Osteocyte (in vitro differentiated cells): Measurements from ENCODE around the gene RPL18. TPM values are rescaled to one million over a fixed set of nuclear protein-coding genes. Genes with fewer than 3 reads are reported as not detected.

Source experiments
- DNase-seq: peaks from one replicate; pipeline ENCODE4 v3.0.0; 2021; ENCODE audit warnings: mixed read lengths; ENCODE audit not compliant: unreplicated experiment; ENCODE audit errors: extremely low spot score
- H3K27ac Mint-ChIP-seq: one replicate; pipeline ENCODE4 v1.8.0; 2021; ENCODE audit warnings: mild to moderate bottlenecking, mixed read lengths; ENCODE audit not compliant: unreplicated experiment
- H3K27me3 Mint-ChIP-seq: one replicate; pipeline ENCODE4 v1.8.0; 2021; ENCODE audit warnings: mixed read lengths; ENCODE audit not compliant: unreplicated experiment
- H3K36me3 Mint-ChIP-seq: one replicate; pipeline ENCODE4 v1.8.0; 2021; ENCODE audit warnings: mixed read lengths; ENCODE audit not compliant: unreplicated experiment
- H3K4me1 Mint-ChIP-seq: one replicate; pipeline ENCODE4 v1.8.0; 2021; ENCODE audit warnings: mixed read lengths; ENCODE audit not compliant: unreplicated experiment
- H3K4me3 Mint-ChIP-seq: one replicate; pipeline ENCODE4 v1.8.0; 2021; ENCODE audit warnings: mild to moderate bottlenecking, moderate library complexity, mixed read lengths; ENCODE audit not compliant: unreplicated experiment
- H3K9me3 Mint-ChIP-seq: one replicate; pipeline ENCODE4 v1.8.0; 2021; ENCODE audit warnings: mixed read lengths; ENCODE audit not compliant: unreplicated experiment
- total RNA-seq: library from RNA; stranded (reverse); gene quantifications from 2 replicates; pipeline ENCODE4 v1.2.1, GENCODE V29; 2021
- TF ChIP-seq, protein P1 (sequence below): fragments of 200-600 bp; sonication (generic); IDR thresholded peaks from 2 replicates; pipeline ENCODE4 v1.5.0; 2021; ENCODE audit warnings: antibody characterized with exemption, mild to moderate bottlenecking, moderate library complexity

RPL18 gene
- total RNA-seq, 1 donor from 2014 or later = 1,287 TPM

GRCh38 chr19:48646722-48647216 lies 27.8 kb upstream of the RPL18 start:
- peaks cover 2% of the 10 kb centered on the region for H3K27me3 Mint-ChIP-seq
- no peak for DNase-seq
- peak overlapping the region; percentile 54 for H3K27ac Mint-ChIP-seq
- H3K9me3 Mint-ChIP-seq = no peaks in the 10 kb centered on the region
- peak overlapping the region; percentile 57 for H3K4me3 Mint-ChIP-seq
- no peaks in the 10 kb centered on the region for H3K36me3 Mint-ChIP-seq
- TF ChIP-seq, protein P1, sequence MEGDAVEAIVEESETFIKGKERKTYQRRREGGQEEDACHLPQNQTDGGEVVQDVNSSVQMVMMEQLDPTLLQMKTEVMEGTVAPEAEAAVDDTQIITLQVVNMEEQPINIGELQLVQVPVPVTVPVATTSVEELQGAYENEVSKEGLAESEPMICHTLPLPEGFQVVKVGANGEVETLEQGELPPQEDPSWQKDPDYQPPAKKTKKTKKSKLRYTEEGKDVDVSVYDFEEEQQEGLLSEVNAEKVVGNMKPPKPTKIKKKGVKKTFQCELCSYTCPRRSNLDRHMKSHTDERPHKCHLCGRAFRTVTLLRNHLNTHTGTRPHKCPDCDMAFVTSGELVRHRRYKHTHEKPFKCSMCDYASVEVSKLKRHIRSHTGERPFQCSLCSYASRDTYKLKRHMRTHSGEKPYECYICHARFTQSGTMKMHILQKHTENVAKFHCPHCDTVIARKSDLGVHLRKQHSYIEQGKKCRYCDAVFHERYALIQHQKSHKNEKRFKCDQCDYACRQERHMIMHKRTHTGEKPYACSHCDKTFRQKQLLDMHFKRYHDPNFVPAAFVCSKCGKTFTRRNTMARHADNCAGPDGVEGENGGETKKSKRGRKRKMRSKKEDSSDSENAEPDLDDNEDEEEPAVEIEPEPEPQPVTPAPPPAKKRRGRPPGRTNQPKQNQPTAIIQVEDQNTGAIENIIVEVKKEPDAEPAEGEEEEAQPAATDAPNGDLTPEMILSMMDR = no peak
- H3K4me1 Mint-ChIP-seq = peaks cover 30% of the 10 kb centered on the region

DNA sequence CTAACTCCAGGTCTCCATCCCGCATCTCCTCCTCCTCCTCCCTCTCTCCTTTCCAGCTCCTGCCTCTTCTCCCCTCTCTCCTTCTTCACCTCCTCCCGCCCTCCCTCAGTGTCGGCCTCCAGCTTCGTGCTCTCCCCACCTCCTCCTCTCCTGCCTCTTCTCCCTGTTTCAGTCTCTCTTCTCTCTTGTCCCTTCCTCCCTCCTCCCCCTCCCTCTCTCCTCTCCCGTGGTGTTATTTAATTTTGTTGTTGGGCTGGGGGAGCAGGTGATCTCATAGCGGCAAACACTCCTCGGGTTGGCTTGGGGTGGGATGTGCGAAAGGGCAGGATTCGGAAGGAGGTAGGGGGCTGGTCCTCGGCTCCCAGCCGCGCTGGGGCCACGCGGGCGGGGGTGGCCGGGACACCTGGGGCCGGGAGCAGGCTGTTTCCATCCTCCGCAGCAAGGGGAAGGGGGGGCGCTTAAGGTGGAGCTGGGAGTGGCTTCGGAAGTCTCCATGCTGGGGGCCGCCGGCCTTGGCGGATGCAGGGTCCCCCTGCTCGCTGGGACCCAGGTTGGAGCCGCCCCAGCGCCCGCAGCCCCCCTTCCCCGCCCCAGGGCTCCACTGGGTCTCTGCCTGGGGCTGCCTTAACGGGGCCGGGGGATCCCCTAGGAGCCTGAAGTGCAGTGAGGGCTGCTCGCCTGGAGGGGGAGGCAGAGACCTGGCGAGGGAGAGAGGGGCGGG lies 27.2 kb upstream of the RPL18 start, which contains the start of gene CA11:
CA11 (minus strand) TSS at position 187 of the 721 bp plus-strand sequence. CDS start 555 bp downstream, outside the sequence.
- Mint-ChIP-seq H3K4me1 (peaks cover 30% of the 10 kb centered on the region), H3K36me3 (no peaks in the 10 kb centered on the region), H3K27me3 (peaks cover 4% of the 10 kb centered on the region), H3K4me3 (peak within 1 kb of the TSS; percentile 87), H3K27ac (peak within 1 kb of the TSS; percentile 88), H3K9me3 (no peaks in the 10 kb centered on the region)
- peak; percentile 96 for DNase-seq
- TF ChIP-seq, protein P1 = peak; percentile 89

DNA sequence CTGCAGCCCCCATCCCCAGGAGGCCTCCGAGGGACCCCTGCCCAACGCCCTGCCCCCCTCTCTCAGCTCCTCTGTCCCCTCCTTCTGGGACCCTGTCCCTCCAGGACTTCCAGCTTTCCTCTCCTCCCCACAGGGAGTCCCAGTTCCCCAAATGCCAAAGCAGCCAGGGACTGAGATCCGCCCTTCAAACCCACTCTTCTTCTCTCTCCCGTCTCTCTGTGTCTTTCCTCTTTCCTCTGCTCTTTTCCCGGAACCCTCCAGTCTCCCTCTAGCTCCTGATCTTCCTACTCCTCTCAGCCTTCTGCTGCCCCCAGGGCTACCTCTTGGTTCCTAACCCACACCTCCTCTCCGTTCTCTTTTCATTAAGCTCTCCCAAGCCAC lies 26.6 kb upstream of the RPL18 start:
- H3K4me3 Mint-ChIP-seq = peak overlapping the region; percentile 87
- no peaks in the 10 kb centered on the region for H3K36me3 Mint-ChIP-seq
- peaks cover 30% of the 10 kb centered on the region for H3K4me1 Mint-ChIP-seq
- H3K9me3 Mint-ChIP-seq = no peaks in the 10 kb centered on the region
- DNase-seq = no peak
- H3K27ac Mint-ChIP-seq = peak overlapping the region; percentile 88
- TF ChIP-seq, protein P1 = no peak
- peaks cover 4% of the 10 kb centered on the region for H3K27me3 Mint-ChIP-seq

- Mint-ChIP-seq H3K27ac (peak overlapping the region; percentile 88), H3K4me1 (peaks cover 30% of the 10 kb centered on the region), H3K27me3 (peaks cover 5% of the 10 kb centered on the region), H3K36me3 (no peaks in the 10 kb centered on the region), H3K9me3 (no peaks in the 10 kb centered on the region), H3K4me3 (peak overlapping the region; percentile 87)
- no peak for DNase-seq
- TF ChIP-seq, protein P1 = no peak
These were observed 26.1 kb upstream of the RPL18 start for GRCh38 chr19:48644839-48645619.

DNA sequence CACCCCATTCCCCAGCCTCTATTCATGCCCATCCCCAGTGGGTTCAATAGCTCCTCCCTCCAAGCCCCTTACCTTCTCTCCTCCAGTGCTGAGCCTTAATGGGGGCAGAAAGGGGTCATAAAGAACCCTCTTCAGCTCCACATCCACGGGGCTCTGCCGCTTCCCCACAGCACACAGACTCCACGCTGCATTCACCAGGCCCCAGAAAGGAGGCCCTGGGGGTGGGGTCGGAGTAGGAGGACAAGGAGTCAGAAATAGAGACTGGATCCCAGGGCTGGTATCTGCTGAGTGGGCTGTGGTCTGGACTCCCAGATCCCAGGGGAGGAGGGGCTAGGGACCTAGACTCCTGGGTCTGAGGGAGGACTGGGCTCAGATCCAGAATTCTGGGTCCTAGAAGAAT lies 25.4 kb upstream of the RPL18 start:
- DNase-seq = no peak
- Mint-ChIP-seq H3K4me1 (peaks cover 26% of the 10 kb centered on the region), H3K27me3 (peaks cover 6% of the 10 kb centered on the region), H3K27ac (no peak overlapping the region), H3K4me3 (peak overlapping the region; percentile 87), H3K9me3 (no peaks in the 10 kb centered on the region), H3K36me3 (no peaks in the 10 kb centered on the region)
- TF ChIP-seq, protein P1 = no peak
